H54 (cell line): ENCODE results near the gene C2orf92.

ENCODE experiments used
- DNase-seq: peaks from one replicate; pipeline ENCODE4 v3.0.0; 2011; ENCODE audit warnings: low spot score, mixed read lengths; ENCODE audit not compliant: insufficient read length
- FAIRE-seq: peaks from 3 replicates; lab custom pipeline; 2011; peaks lifted over from hg19 to GRCh38; lab: Jason Lieb, UNC
- POLR2A ChIP-seq: IDR thresholded peaks from 2 replicates; pipeline ENCODE4 v1.6.1; 2011; ENCODE audit warnings: low read depth, mild to moderate bottlenecking, low read length

Gene C2orf92

DNA sequence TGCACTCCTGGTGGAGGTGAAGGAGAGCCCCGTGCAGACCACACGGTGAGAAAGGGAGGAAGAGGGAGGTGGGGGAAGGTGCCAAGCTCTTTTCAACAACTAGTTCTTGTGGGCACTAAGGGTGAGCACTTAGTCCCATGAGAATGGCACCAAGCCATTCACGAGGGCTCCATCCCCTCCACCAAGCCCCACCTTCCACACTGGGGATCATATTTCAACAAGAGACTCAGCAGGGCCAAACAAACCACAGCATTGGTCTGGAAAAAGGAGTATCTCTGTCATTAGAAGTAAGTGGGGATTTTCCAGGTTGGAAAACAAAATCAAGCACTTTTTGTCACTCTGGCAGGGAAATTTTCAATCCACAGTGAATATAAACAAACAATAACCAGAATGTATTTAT lies 82.2 kb downstream of the C2orf92 start:
- FAIRE-seq: peak; percentile 41
- no peak for DNase-seq
- no peak for TF ChIP-seq POLR2A
